ENCODE results near the gene TAMALIN. TPM values are rescaled to one million over a fixed set of nuclear protein-coding genes. Genes with fewer than 3 reads are reported as not detected.

Gene TAMALIN
- polyA plus RNA-seq, 4 donors: 15.6 to 22.3 (median 19.4) TPM

DNA sequence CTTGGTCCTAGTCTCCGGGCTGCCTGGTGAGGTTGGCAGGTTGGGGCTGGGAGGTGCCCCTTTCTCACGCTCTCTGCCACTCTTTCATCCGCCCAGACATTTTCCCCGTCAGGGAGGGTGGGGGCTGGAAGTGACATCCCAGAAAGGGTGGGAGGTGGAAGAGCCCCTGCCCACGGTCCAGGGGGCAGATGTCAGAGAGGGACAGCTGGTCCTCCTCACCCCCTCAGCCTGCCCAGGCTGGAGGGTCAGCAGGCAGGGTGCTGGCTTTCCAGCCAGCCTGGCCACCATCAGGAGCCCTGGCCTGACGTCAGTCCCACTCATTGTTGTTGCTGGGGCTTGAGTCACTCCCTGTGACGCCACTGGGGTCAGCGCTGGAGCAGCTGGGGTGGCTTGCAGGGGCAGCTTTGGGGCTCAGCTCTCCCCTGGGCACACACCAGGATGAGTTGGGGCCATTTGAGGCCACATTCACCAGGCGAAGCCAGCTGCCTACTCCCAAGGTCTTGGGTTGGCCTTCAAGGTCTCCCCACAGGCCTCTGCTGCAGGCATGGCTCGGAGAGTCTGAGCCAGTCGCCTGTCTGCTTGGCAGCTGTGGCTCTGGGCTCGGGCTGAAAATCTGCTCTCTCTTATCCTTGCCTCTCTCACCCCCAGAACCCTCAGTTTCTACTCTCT, 57.4 kb downstream of the TAMALIN start:
- no peak for DNase-seq (ENCODE audit: low read depth in 4 of 4, low spot score in 2 of 4)

Other genes with a start within 250 kb of the TAMALIN start
- gene FIGNL2, start 158.2 kb upstream of the TAMALIN start, polyA plus RNA-seq (ENCODE audit: insufficient read length in 4 of 4): 1 to 10 TPM; 2.3 to 7.1 (median 5.2) TPM
- gene ANKRD33, start 118.8 kb upstream of the TAMALIN start, polyA plus RNA-seq (ENCODE audit: insufficient read length in 4 of 4): under 1 TPM; 0.21 to 0.48 (median 0.28) TPM
- 10 to 100 TPM; 29.8 to 41.5 (median 35.7) TPM for gene ACVRL1, start 99.4 kb upstream of the TAMALIN start, polyA plus RNA-seq (ENCODE audit: insufficient read length in 4 of 4)
- 10 to 100 TPM; 53.1 to 62.0 (median 55.7) TPM for gene ACVR1B, start 55.2 kb upstream of the TAMALIN start, polyA plus RNA-seq (ENCODE audit: insufficient read length in 4 of 4)
- gene NR4A1, start 44.5 kb downstream of the TAMALIN start, polyA plus RNA-seq (ENCODE audit: insufficient read length in 4 of 4): 10 to 100 TPM in 3 of 4 donors, 1 to 10 TPM in 1; 8.9 to 40.7 (median 18.3) TPM
- gene ATG101, start 63.0 kb downstream of the TAMALIN start, polyA plus RNA-seq (ENCODE audit: insufficient read length in 4 of 4): 10 to 100 TPM; 24.8 to 31.0 (median 28.3) TPM
- under 1 TPM; 0.27 to 0.70 (median 0.41) TPM for gene SMIM41, start 72.8 kb downstream of the TAMALIN start, polyA plus RNA-seq (ENCODE audit: insufficient read length in 4 of 4)
- 1 to 10 TPM in 3 of 4 donors, under 1 TPM in 1; 0.97 to 1.1 (median 1.0) TPM for gene KRT80, start 185.1 kb downstream of the TAMALIN start, polyA plus RNA-seq (ENCODE audit: insufficient read length in 4 of 4)
- 100 to 1,000 TPM in 1 of 4 donors, 10 to 100 TPM in 3; 61.8 to 110 (median 77.3) TPM for gene KRT7, start 226.3 kb downstream of the TAMALIN start, polyA plus RNA-seq (ENCODE audit: insufficient read length in 4 of 4)